Endothelial cell of umbilical vein (primary cell): Measurements from ENCODE around the gene NEK2. TPM values are rescaled to one million over a fixed set of nuclear protein-coding genes. Genes with fewer than 3 reads are reported as not detected.

Source experiments
- BruUV-seq: library from RNA; stranded (reverse); fragments of 400-500 nt; replicated peaks from 2 replicates; lab custom pipeline; 2021; lab: Mats Ljungman, UMichigan
- CTCF ChIA-PET: fragments of 300-600, 350-600 bp; sonication (Branson Sonifier 250); formaldehyde crosslinking; loops from one replicate; lab custom pipeline; 2021; ENCODE audit warnings: antibody characterized with exemption, inconsistent platforms; lab: Charles Lee
- POLR2A ChIA-PET: fragments of 300-600, 350-600 bp; sonication (Branson Sonifier 250); formaldehyde crosslinking; loops from one replicate; lab custom pipeline; 2021; ENCODE audit warnings: antibody characterized with exemption, inconsistent platforms; lab: Charles Lee
- DNase-seq: peaks from one replicate; pipeline ENCODE4 v3.0.0-alpha.2; 2011; ENCODE audit warnings: low read depth, low spot score
- FAIRE-seq: peaks from 2 replicates; lab custom pipeline; 2011; peaks lifted over from hg19 to GRCh38; lab: Jason Lieb, UNC
- H2AFZ ChIP-seq: 2 replicates; pipeline ENCODE4 v1.6.0; 2012; ENCODE audit warnings: low read depth, low read length, control low read depth, inconsistent platforms
- H3K27ac ChIP-seq: 2 replicates; pipeline ENCODE4 v1.5.1; 2011; ENCODE audit warnings: low read depth, mild to moderate bottlenecking, control low read depth, low read length, moderate library complexity; ENCODE audit not compliant: insufficient read depth
- H3K27me3 ChIP-seq, 2 experiments: 2 replicates each; pipeline versions ENCODE4 v1.6.0 to v1.6.1; 2011; ENCODE audit warnings: low read length in 2 of 2, mixed read lengths in 1 of 2; ENCODE audit not compliant: control insufficient read depth in 2 of 2, insufficient read depth in 2 of 2
- H3K36me3 ChIP-seq, 2 experiments: 2 replicates in 1 of 2; 3 replicates in 1 of 2; pipeline ENCODE4 v1.5.1; 2011; ENCODE audit warnings: low read length in 2 of 2, mild to moderate bottlenecking in 1 of 2, moderate library complexity in 1 of 2; ENCODE audit not compliant: control insufficient read depth in 2 of 2, insufficient read depth in 2 of 2; ENCODE audit errors: extremely low read depth in 1 of 2
- H3K4me1 ChIP-seq: 3 replicates; pipeline ENCODE4 v1.5.1; 2011; ENCODE audit warnings: mild to moderate bottlenecking, low read length; ENCODE audit not compliant: control insufficient read depth, insufficient read depth; ENCODE audit errors: extremely low read depth
- H3K4me2 ChIP-seq: 2 replicates; pipeline ENCODE4 v1.6.1; 2011; ENCODE audit warnings: low read length, control low read depth, mixed read lengths; ENCODE audit not compliant: insufficient read depth
- H3K4me3 ChIP-seq, 3 experiments: fragments of 200-600 bp in 1 of 3; sonication (generic), shearing (Covaris generic) in 1 of 3; replicated peaks in 1 of 3; 2 replicates each; pipeline ENCODE4 v1.5.1; 2011 to 2016; ENCODE audit warnings: control low read depth in 3 of 3, low read length in 3 of 3, mild to moderate bottlenecking in 2 of 3, inconsistent platforms in 1 of 3, low read depth in 1 of 3, moderate library complexity in 1 of 3; ENCODE audit not compliant: insufficient read depth in 1 of 3
- H3K79me2 ChIP-seq: 2 replicates; pipeline ENCODE4 v1.6.0; 2012; ENCODE audit warnings: low read length, inconsistent platforms; ENCODE audit not compliant: control insufficient read depth, insufficient read depth
- H3K9ac ChIP-seq: replicated peaks from 2 replicates; pipeline ENCODE3; 2011; ENCODE audit warnings: low read length, control low read depth; ENCODE audit not compliant: insufficient read depth; ENCODE audit errors: extremely low read depth
- H3K9me1 ChIP-seq: replicated peaks from 3 replicates; pipeline ENCODE4 v1.6.0; 2011; ENCODE audit warnings: mild to moderate bottlenecking, low read length; ENCODE audit not compliant: control insufficient read depth, insufficient read depth; ENCODE audit errors: extremely low read depth
- H3K9me3 ChIP-seq: replicated peaks from 2 replicates; pipeline ENCODE4 v1.5.1; 2012; ENCODE audit warnings: low read length, inconsistent platforms; ENCODE audit not compliant: control insufficient read depth, insufficient read depth
- H4K20me1 ChIP-seq: replicated peaks from 2 replicates; pipeline ENCODE3; 2011; ENCODE audit warnings: mild to moderate bottlenecking, low read length; ENCODE audit not compliant: control insufficient read depth, insufficient read depth; ENCODE audit errors: extremely low read depth
- GATA2 ChIP-seq: IDR thresholded peaks from 2 replicates; pipeline ENCODE4 v1.7.0; 2011; ENCODE audit warnings: low read depth, mild to moderate bottlenecking, moderate library complexity, mixed read lengths, low read length; ENCODE audit not compliant: insufficient read length, insufficient read depth
- JUN ChIP-seq: IDR thresholded peaks from 2 replicates; pipeline ENCODE4 v1.6.1; 2011; ENCODE audit warnings: borderline replicate concordance, low read depth; ENCODE audit not compliant: insufficient read length, insufficient read depth
- POLR2A ChIP-seq: IDR thresholded peaks from 2 replicates; pipeline ENCODE4 v1.6.1; 2012; ENCODE audit warnings: low read depth, mild to moderate bottlenecking, control low read depth, low read length
- POLR2AphosphoS5 ChIP-seq: IDR thresholded peaks from 2 replicates; pipeline ENCODE4 v1.6.1; 2012; ENCODE audit warnings: low read depth, mild to moderate bottlenecking, control low read depth, low read length, moderate library complexity; ENCODE audit not compliant: insufficient read depth
- dilution Hi-C: fragments of 300-500 bp; cut with MboI; formaldehyde crosslinking; loops from one replicate; pipeline ENCODE4 v1.15.0; 2019; ENCODE audit warnings: low sequenced_read_pairs; ENCODE audit not compliant: extremely low pct_ligation_motif_present
- intact Hi-C: fragments of 100-400 bp; cut with micrococcal nuclease; formaldehyde crosslinking; loops from one replicate; pipeline ENCODE4 v1.10.0; 2022
- polyA plus RNA-seq, 4 experiments: library from polyadenylated mRNA; depleted of rRNA in 3 of 4; stranded (reverse) in 3 of 4; unstranded in 1 of 4; fragments of >200 nt; gene quantifications; 2 replicates each; pipeline versions ENCODE4 v1.2.1 to v1.2.3, GENCODE V29; 2011 to 2012; ENCODE audit warnings: missing spikeins in 1 of 4
- total RNA-seq: library from RNA; stranded (reverse); gene quantifications from 2 replicates; pipeline ENCODE4 v1.2.3, GENCODE V29; 2021
- TF ChIP-seq, protein P1 (sequence below), 2 donors: IDR thresholded peaks; 1 replicate in 1 of 2; 2 replicates in 1 of 2; pipeline ENCODE4 v1.5.1; 2011; ENCODE audit warnings: low read length in 2 of 2, mild to moderate bottlenecking in 2 of 2, moderate library complexity in 2 of 2, control low read depth in 1 of 2, inconsistent platforms in 1 of 2, low read depth in 1 of 2; ENCODE audit not compliant: insufficient read depth in 1 of 2; ENCODE audit errors: extremely low read depth in 1 of 2
- TF ChIP-seq, protein P2 (sequence below): IDR thresholded peaks from 2 replicates; pipeline ENCODE4 v1.6.1; 2011; ENCODE audit not compliant: insufficient read depth, insufficient read length

Gene NEK2
- total and polyA plus RNA-seq, 2 donors (not counting 3 experiments of a cell fraction or from before 2014, with no cell fraction given), result 6.6 to 19.0 TPM

DNA sequence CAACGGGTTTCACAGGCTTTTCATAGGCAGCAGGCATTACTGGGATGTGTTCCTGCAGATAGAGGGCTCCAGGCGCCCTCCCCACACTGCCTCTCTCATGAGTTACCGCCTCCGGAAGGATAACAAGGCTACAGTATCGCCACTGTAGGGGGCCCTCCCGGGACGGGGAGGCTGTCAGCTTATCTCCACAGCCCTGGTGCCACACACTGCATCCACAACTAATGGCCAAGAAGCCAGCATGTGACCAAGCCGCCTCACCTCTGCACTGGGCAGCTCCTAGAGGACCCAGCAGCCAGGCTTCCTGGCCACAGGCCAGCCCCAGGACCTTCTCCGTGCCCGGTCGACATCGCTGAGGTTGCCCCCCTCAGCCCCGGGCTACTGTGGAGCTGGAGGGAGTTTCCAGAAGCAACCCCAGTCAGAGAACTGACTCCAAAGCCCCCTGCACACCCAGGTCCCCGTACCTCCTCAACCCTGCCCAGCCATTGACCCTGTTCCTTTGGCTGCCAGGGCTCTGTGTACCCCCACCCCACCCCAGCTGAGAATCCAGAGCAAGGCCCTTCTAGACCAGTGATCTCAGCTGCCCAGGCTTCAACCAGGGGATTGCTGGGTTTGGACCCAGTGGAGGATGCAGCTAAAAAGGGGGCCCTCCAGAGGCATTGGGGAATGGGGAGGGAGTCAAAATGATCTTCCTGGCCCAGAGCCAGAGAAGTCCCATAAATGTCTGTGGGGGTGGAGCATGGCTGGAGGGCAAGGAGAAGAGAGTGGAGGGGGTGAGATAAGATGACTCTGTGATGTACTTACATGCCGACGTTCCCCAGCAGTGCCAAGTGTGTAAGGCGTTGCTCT is 45.0 kb downstream of the NEK2 start:
- Histone ChIP-seq H3K9ac (no peak overlapping the region), H3K9me3 (no peaks in the 10 kb centered on the region), H3K4me2 (no peak overlapping the region), H3K27ac (no peak overlapping the region), H3K36me3 (no peaks in the 10 kb centered on the region), H3K4me3 (no peak overlapping the region), H3K9me1 (no peaks in the 10 kb centered on the region), H2AFZ (no peak overlapping the region), H3K27me3 (no peaks in the 10 kb centered on the region), H3K4me1 (no peaks in the 10 kb centered on the region), H4K20me1 (no peaks in the 10 kb centered on the region), H3K79me2 (no peaks in the 10 kb centered on the region)
- intact Hi-C loops, result no loop called here
- ChIA-PET POLR2A (interaction anchor here (0.5 kb wide), 1 partner anchor 322 kb away, joined by 3 read pairs; no protein-coding TSS in a partner anchor), CTCF (interaction anchor here (1.0 kb wide), 2 partner anchors 13 to 37 kb away, joined by 3 to 4 read pairs; no protein-coding TSS in a partner anchor)
- DNase-seq (no peak), FAIRE-seq (no peak)
- dilution Hi-C loops, result no loop called here
- BruUV-seq, result no TSS peak
- TF ChIP-seq, protein P1, sequence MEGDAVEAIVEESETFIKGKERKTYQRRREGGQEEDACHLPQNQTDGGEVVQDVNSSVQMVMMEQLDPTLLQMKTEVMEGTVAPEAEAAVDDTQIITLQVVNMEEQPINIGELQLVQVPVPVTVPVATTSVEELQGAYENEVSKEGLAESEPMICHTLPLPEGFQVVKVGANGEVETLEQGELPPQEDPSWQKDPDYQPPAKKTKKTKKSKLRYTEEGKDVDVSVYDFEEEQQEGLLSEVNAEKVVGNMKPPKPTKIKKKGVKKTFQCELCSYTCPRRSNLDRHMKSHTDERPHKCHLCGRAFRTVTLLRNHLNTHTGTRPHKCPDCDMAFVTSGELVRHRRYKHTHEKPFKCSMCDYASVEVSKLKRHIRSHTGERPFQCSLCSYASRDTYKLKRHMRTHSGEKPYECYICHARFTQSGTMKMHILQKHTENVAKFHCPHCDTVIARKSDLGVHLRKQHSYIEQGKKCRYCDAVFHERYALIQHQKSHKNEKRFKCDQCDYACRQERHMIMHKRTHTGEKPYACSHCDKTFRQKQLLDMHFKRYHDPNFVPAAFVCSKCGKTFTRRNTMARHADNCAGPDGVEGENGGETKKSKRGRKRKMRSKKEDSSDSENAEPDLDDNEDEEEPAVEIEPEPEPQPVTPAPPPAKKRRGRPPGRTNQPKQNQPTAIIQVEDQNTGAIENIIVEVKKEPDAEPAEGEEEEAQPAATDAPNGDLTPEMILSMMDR (IDR thresholded peaks at IDR 0.05; ENCODE audit: extremely low read depth in 1 of 2, insufficient read depth in 1 of 2, low read depth in 1 of 2, low read length in 2 of 2), result no peak
- TF ChIP-seq POLR2AphosphoS5, result no peak
- TF ChIP-seq POLR2A, result no peak
- TF ChIP-seq JUN, result no peak
- TF ChIP-seq, protein P2, sequence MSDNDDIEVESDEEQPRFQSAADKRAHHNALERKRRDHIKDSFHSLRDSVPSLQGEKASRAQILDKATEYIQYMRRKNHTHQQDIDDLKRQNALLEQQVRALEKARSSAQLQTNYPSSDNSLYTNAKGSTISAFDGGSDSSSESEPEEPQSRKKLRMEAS, result no peak
- no peak for TF ChIP-seq GATA2
